HepG2 (cell line): ENCODE results near the gene SLC4A9. TPM values are rescaled to one million over a fixed set of nuclear protein-coding genes. Genes with fewer than 3 reads are reported as not detected.

Experiments
- ARID5B ChIP-seq: IDR thresholded peaks from 2 replicates; pipeline ENCODE4 v1.4.0; 2020; ENCODE audit warnings: mild to moderate bottlenecking, missing genetic modification reagents
- DMAP1 ChIP-seq: IDR thresholded peaks from 2 replicates; pipeline ENCODE4 v1.6.1; 2016
- ELF3 ChIP-seq: IDR thresholded peaks from 2 replicates; pipeline ENCODE4 v1.6.1; 2016; ENCODE audit warnings: missing genetic modification reagents, missing compliant biosample characterization
- HDAC1 ChIP-seq: sonication (generic); formaldehyde crosslinking; IDR thresholded peaks from 2 replicates; pipeline ENCODE4 v1.5.1; 2020; ENCODE audit warnings: mild to moderate bottlenecking, missing genetic modification reagents
- HDAC2 ChIP-seq: sonication (generic); formaldehyde crosslinking; IDR thresholded peaks from 2 replicates; pipeline ENCODE4 v1.4.0; 2020; ENCODE audit warnings: missing genetic modification reagents
- HNRNPL ChIP-seq: fragments of 200-400 bp; formaldehyde crosslinking; IDR thresholded peaks from 2 replicates; pipeline ENCODE4 v1.6.1; 2017; ENCODE audit warnings: mild to moderate bottlenecking, low read depth, low read length
- HNRNPLL ChIP-seq: fragments of 200-400 bp; formaldehyde crosslinking; IDR thresholded peaks from 2 replicates; pipeline ENCODE4 v1.6.1; 2017; ENCODE audit warnings: mild to moderate bottlenecking, low read depth, low read length; ENCODE audit not compliant: poor library complexity, severe bottlenecking
- HOXA5 ChIP-seq: sonication (generic); formaldehyde crosslinking; IDR thresholded peaks from 2 replicates; pipeline ENCODE4 v1.4.0; 2020; ENCODE audit warnings: missing genetic modification reagents
- KDM4B ChIP-seq: sonication (generic); formaldehyde crosslinking; IDR thresholded peaks from 2 replicates; pipeline ENCODE4 v1.4.0; 2020; ENCODE audit warnings: missing genetic modification reagents
- MAX ChIP-seq: IDR thresholded peaks from 2 replicates; pipeline ENCODE4 v1.6.1; 2012; ENCODE audit warnings: inconsistent platforms
- MXD1 ChIP-seq: sonication (generic); formaldehyde crosslinking; IDR thresholded peaks from 2 replicates; pipeline ENCODE4 v1.4.0; 2020; ENCODE audit warnings: mild to moderate bottlenecking, missing genetic modification reagents
- MXD4 ChIP-seq: IDR thresholded peaks from 2 replicates; pipeline ENCODE4 v1.6.1; 2016; ENCODE audit warnings: mild to moderate bottlenecking, missing biosample characterization, missing genetic modification reagents
- REPIN1 ChIP-seq: sonication (generic); formaldehyde crosslinking; IDR thresholded peaks from 2 replicates; pipeline ENCODE4 v1.8.0; 2022; ENCODE audit warnings: missing genetic modification reagents, low read depth, mild to moderate bottlenecking, borderline replicate concordance
- YY1 ChIP-seq: IDR thresholded peaks from 2 replicates; pipeline ENCODE4 v1.6.1; 2011; ENCODE audit warnings: low read length, low read depth, moderate library complexity, mild to moderate bottlenecking; ENCODE audit not compliant: insufficient read depth, insufficient replicate concordance
- ZBTB1 ChIP-seq: sonication (generic); formaldehyde crosslinking; IDR thresholded peaks from 2 replicates; pipeline ENCODE4 v1.4.0; 2020; ENCODE audit warnings: missing genetic modification reagents, borderline replicate concordance
- ZNF3 ChIP-seq: IDR thresholded peaks from 2 replicates; pipeline ENCODE4 v1.7.0; 2017; ENCODE audit warnings: inconsistent platforms
- ZNF501 ChIP-seq: sonication (generic); formaldehyde crosslinking; IDR thresholded peaks from 2 replicates; pipeline ENCODE4 v1.5.1; 2020; ENCODE audit warnings: mild to moderate bottlenecking, moderate library complexity, missing genetic modification reagents
- ZNF574 ChIP-seq: sonication (generic); formaldehyde crosslinking; IDR thresholded peaks from 2 replicates; pipeline ENCODE4 v1.4.0; 2020; ENCODE audit warnings: missing genetic modification reagents
- ZNF781 ChIP-seq: sonication (generic); formaldehyde crosslinking; IDR thresholded peaks from 2 replicates; pipeline ENCODE4 v1.5.1; 2020; ENCODE audit warnings: borderline replicate concordance, mild to moderate bottlenecking, missing genetic modification reagents; ENCODE audit errors: not compliant biosample characterization
- ZNF782 ChIP-seq: sonication (generic); formaldehyde crosslinking; IDR thresholded peaks from 2 replicates; pipeline ENCODE4 v1.4.0; 2020; ENCODE audit warnings: missing genetic modification reagents, mild to moderate bottlenecking, borderline replicate concordance
- polyA plus RNA-seq, 8 experiments: library from polyadenylated mRNA; depleted of rRNA in 3 of 8; stranded (reverse) in 7 of 8; unstranded in 1 of 8; fragments of >200 nt; fragmentation: Illumina TruSeq in 4 of 8; extraction: Trizol in 4 of 8; gene quantifications; 2 replicates each; pipeline versions ENCODE4 v1.2.1 to v1.2.3, GENCODE V29; 2011 to 2016; ENCODE audit warnings: low read depth in 4 of 8, missing spikeins in 1 of 8, mixed read lengths in 1 of 8; ENCODE audit not compliant: insufficient read depth in 1 of 8
- total RNA-seq, 5 experiments: library from RNA; depleted of rRNA; stranded (reverse); fragments of >200 nt; fragmentation: Illumina TruSeq; extraction: Trizol; gene quantifications; 2 replicates each; pipeline ENCODE4 v1.2.3, GENCODE V29; 2016; ENCODE audit warnings: low read depth in 1 of 5
- TF ChIP-seq, protein P1 (sequence below), 2 experiments: sonication (generic) in 1 of 2; formaldehyde crosslinking in 1 of 2; IDR thresholded peaks; 2 replicates each; pipeline versions ENCODE4 v1.4.0 to v1.6.1; 2018 to 2020; ENCODE audit warnings: missing genetic modification reagents in 2 of 2, borderline replicate concordance in 1 of 2, low read depth in 1 of 2, mild to moderate bottlenecking in 1 of 2, missing biosample characterization in 1 of 2

Gene SLC4A9
- total and polyA plus RNA-seq, 2 of the 13 experiments (the other 11 are each of a cell fraction or from before 2014, with no cell fraction given) = not detected

GRCh38 chr5:140357726-140358093, 2.3 kb upstream of the SLC4A9 start (continued):
- TF ChIP-seq ZNF501 (CRISPR knock-in tag) = peak; percentile 72
- TF ChIP-seq DMAP1 (CRISPR knock-in tag) = peak; percentile 37; the same call in 1 of the 2 replicates
- peak; percentile 52; the same call in 1 of the 2 replicates for TF ChIP-seq ARID5B (CRISPR knock-in tag)
- TF ChIP-seq, protein P1, sequence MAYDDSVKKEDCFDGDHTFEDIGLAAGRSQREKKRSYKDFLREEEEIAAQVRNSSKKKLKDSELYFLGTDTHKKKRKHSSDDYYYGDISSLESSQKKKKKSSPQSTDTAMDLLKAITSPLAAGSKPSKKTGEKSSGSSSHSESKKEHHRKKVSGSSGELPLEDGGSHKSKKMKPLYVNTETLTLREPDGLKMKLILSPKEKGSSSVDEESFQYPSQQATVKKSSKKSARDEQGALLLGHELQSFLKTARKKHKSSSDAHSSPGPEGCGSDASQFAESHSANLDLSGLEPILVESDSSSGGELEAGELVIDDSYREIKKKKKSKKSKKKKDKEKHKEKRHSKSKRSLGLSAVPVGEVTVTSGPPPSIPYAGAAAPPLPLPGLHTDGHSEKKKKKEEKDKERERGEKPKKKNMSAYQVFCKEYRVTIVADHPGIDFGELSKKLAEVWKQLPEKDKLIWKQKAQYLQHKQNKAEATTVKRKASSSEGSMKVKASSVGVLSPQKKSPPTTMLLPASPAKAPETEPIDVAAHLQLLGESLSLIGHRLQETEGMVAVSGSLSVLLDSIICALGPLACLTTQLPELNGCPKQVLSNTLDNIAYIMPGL (CRISPR knock-in tag; IDR thresholded peaks at IDR 0.05; ENCODE audit: borderline replicate concordance in 1 of 2, low read depth in 1 of 2) = peak; percentile 69 to 75; a peak in 3 of 4 replicates
- TF ChIP-seq MXD4 (CRISPR knock-in tag) = no peak
- peak; percentile 72 for TF ChIP-seq HDAC2 (CRISPR knock-in tag)
- TF ChIP-seq ZBTB1 = no peak
- peak; percentile 86 for TF ChIP-seq ZNF3 (CRISPR knock-in tag)
- no peak for TF ChIP-seq ZNF782
- peak; percentile 31; the same call in 1 of the 2 replicates for TF ChIP-seq HDAC1
- TF ChIP-seq HNRNPL = 0 out of 2 replicates have a peak, but pooled peaks have one; percentile 63
- TF ChIP-seq REPIN1 (CRISPR knock-in tag) = peak; percentile 64; the same call in 1 of the 2 replicates
- TF ChIP-seq HOXA5 = 0 out of 2 replicates have a peak, but pooled peaks have one; percentile 58
- peak; percentile 55; the same call in 1 of the 2 replicates for TF ChIP-seq ELF3 (CRISPR knock-in tag)
- TF ChIP-seq MAX = peak; percentile 29; the same call in 1 of the 2 replicates
- peak; percentile 72 for TF ChIP-seq ZNF574 (CRISPR knock-in tag)
- TF ChIP-seq HNRNPLL = peak; percentile 39
- TF ChIP-seq KDM4B (CRISPR knock-in tag) = 0 out of 2 replicates have a peak, but pooled peaks have one; percentile 40
- no peak for TF ChIP-seq MXD1 (CRISPR knock-in tag)
- TF ChIP-seq ZNF781 (CRISPR knock-in tag) = peak; percentile 39
- peak; percentile 41 for TF ChIP-seq YY1
